ENCODE data around the gene KIF22.

Gene KIF22

GRCh38 chr16:29843931-29844330 lies 53.4 kb downstream of the KIF22 start:
- no peak for DNase-seq

- DNase-seq = no peak
Measured at GRCh38 chr16:29844575-29845331, 54.2 kb downstream of the KIF22 start.

- no peak for DNase-seq
Measured at GRCh38 chr16:29845656-29846055, 55.1 kb downstream of the KIF22 start.

GRCh38 chr16:29848420-29849297 lies 58.1 kb downstream of the KIF22 start:
- peak; percentile 77 for DNase-seq

- DNase-seq = peak; percentile 17
Measured at GRCh38 chr16:29849505-29849904, 59.0 kb downstream of the KIF22 start.

- DNase-seq = no peak
Measured at GRCh38 chr16:29850998-29851397, 60.4 kb downstream of the KIF22 start.

GRCh38 chr16:29852654-29853053 lies 62.1 kb downstream of the KIF22 start:
- no peak for DNase-seq

GRCh38 chr16:29854520-29855100 lies 64.1 kb downstream of the KIF22 start:
- DNase-seq = no peak
